T-helper 1 cell treated with Interleukin-12 subunit alpha and Interleukin-12 subunit beta and Interleukin-4 antibody, amounts not matched to agents 30 μg/mL and 1 μg/mL, for 36 hours (primary cell): ENCODE results near the gene PHEX.
"Not testable (repeated sequence)": the region's sequence is repeated elsewhere in the genome, so short reads cannot be mapped to it uniquely, and the experiment has no call there.

Source experiments
- H3K27ac Mint-ChIP-seq: one replicate; pipeline ENCODE4 v1.8.0; 2021; ENCODE audit warnings: mild to moderate bottlenecking, mixed read lengths
- H3K27me3 Mint-ChIP-seq: one replicate; pipeline ENCODE4 v1.8.0; 2021; ENCODE audit warnings: low read depth, mixed read lengths
- H3K36me3 Mint-ChIP-seq: one replicate; pipeline ENCODE4 v1.8.0; 2021; ENCODE audit warnings: low read depth, mixed read lengths
- H3K4me1 Mint-ChIP-seq: one replicate; pipeline ENCODE4 v1.8.0; 2021; ENCODE audit warnings: low read depth, mixed read lengths
- H3K4me3 Mint-ChIP-seq: one replicate; pipeline ENCODE4 v1.8.0; 2021; ENCODE audit warnings: mild to moderate bottlenecking, moderate library complexity, mixed read lengths
- H3K9me3 Mint-ChIP-seq: one replicate; pipeline ENCODE4 v1.8.0; 2021; ENCODE audit warnings: mixed read lengths

Gene PHEX

GRCh38 chrX:22246620-22247019 lies 214.5 kb downstream of the PHEX start:
- no peaks in the 10 kb centered on the region for H3K36me3 Mint-ChIP-seq
- H3K9me3 Mint-ChIP-seq, result no peaks in the 10 kb centered on the region
- no peak overlapping the region for H3K27ac Mint-ChIP-seq
- no peaks in the 10 kb centered on the region for H3K4me1 Mint-ChIP-seq
- H3K4me3 Mint-ChIP-seq, result no peak overlapping the region
- no peaks in the 10 kb centered on the region for H3K27me3 Mint-ChIP-seq

GRCh38 chrX:22247169-22247568 lies 215.0 kb downstream of the PHEX start:
- Mint-ChIP-seq H3K36me3 (no peaks in the 10 kb centered on the region), H3K9me3 (no peaks in the 10 kb centered on the region), H3K27me3 (no peaks in the 10 kb centered on the region), H3K27ac (no peak overlapping the region), H3K4me3 (no peak overlapping the region), H3K4me1 (no peaks in the 10 kb centered on the region)

DNA sequence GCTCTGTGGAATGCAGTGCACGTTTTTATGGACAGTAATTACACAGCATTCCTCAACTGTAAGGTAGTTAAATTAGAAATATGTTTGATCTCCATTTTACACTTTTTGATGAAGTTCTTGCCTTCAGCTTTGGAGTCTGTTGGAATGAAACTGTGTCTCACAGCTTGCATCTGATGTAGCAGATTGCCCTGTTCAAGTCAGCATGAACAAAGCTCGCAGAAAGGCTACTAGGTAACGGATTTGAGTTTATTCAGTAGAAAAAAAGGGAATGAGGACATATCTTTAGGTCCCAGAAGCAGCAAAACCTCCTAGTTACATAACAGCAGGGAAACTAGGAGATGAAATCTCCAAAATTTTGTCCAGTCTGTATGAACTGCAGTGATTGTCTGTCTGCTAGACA lies 216.3 kb downstream of the PHEX start:
- Mint-ChIP-seq H3K9me3 (no peaks in the 10 kb centered on the region), H3K36me3 (no peaks in the 10 kb centered on the region), H3K4me1 (no peaks in the 10 kb centered on the region), H3K4me3 (no peak overlapping the region), H3K27ac (no peak overlapping the region), H3K27me3 (no peaks in the 10 kb centered on the region)

- H3K27ac Mint-ChIP-seq, result no peak overlapping the region
- no peak overlapping the region for H3K4me3 Mint-ChIP-seq
- H3K27me3 Mint-ChIP-seq, result no peaks in the 10 kb centered on the region
- no peaks in the 10 kb centered on the region for H3K4me1 Mint-ChIP-seq
- no peaks in the 10 kb centered on the region for H3K36me3 Mint-ChIP-seq
- H3K9me3 Mint-ChIP-seq, result no peaks in the 10 kb centered on the region
Measured at GRCh38 chrX:22249371-22249770, 217.2 kb downstream of the PHEX start.

- Mint-ChIP-seq H3K4me1 (no peaks in the 10 kb centered on the region), H3K9me3 (no peaks in the 10 kb centered on the region), H3K4me3 (no peak overlapping the region), H3K27ac (no peak overlapping the region), H3K27me3 (no peaks in the 10 kb centered on the region), H3K36me3 (no peaks in the 10 kb centered on the region)
Measured at GRCh38 chrX:22268706-22269105, 236.6 kb downstream of the PHEX start.

GRCh38 chrX:22272613-22273012 lies 240.5 kb downstream of the PHEX start, which contains the start of gene CBLL2:
Gene CBLL2, plus strand, starts transcription at chrX:22272913. Its CDS starts 79 bp downstream, at chrX:22272992.
- Mint-ChIP-seq H3K9me3 (no peaks in the 10 kb centered on the region), H3K4me1 (no peaks in the 10 kb centered on the region), H3K27me3 (no peaks in the 10 kb centered on the region), H3K4me3 (no peak within 1 kb of the TSS), H3K27ac (no peak within 1 kb of the TSS), H3K36me3 (no peaks in the 10 kb centered on the region)

- no peak overlapping the region for H3K27ac Mint-ChIP-seq
- no peaks in the 10 kb centered on the region for H3K36me3 Mint-ChIP-seq
- H3K4me3 Mint-ChIP-seq, result no peak overlapping the region
- no peaks in the 10 kb centered on the region for H3K4me1 Mint-ChIP-seq
- H3K9me3 Mint-ChIP-seq, result no peaks in the 10 kb centered on the region
- no peaks in the 10 kb centered on the region for H3K27me3 Mint-ChIP-seq
Measured at GRCh38 chrX:22273714-22274317, 241.7 kb downstream of the PHEX start.

DNA sequence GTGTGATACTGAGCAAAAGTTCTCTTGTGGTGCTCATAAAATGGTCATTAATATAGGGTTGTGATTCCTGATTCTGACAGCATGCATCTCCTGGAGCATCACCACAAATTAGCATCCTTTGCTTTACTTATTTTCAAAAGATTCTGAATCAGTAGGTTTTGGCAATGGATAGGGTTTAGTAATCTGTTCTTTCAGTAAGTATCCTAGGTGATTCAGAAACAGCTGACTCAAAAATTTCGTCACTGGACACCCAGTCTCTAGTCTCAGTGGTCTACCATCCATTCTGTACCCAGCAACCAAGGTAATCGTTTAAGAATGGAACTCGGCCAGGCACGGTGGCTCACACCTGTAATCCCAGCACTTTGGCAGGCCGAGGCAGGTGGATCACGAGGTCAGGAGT lies 244.7 kb downstream of the PHEX start:
- no peak overlapping the region for H3K4me3 Mint-ChIP-seq
- H3K27me3 Mint-ChIP-seq, result no peaks in the 10 kb centered on the region
- H3K36me3 Mint-ChIP-seq, result no peaks in the 10 kb centered on the region
- H3K4me1 Mint-ChIP-seq, result no peaks in the 10 kb centered on the region
- no peak overlapping the region for H3K27ac Mint-ChIP-seq
- no peaks in the 10 kb centered on the region for H3K9me3 Mint-ChIP-seq

DNA sequence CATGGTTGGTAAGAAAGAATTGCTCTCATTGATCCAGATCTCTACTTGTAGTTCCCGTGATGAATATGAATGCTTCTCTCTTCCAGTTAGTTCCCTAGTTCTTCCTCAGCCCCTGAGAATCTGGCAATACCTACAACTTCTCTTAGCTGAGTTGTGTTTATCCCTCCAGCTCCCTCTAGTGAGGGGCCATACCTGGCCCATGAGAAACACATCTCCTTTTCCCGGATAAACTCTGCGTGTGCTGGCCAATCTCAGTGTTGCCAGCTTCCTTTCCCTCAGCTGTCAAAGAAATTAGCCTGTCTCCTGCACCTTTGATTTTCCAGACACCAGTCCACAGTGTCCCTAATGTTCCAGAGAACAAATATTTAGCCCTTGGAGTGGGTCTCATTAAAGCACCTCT lies 246.2 kb downstream of the PHEX start:
- H3K27ac Mint-ChIP-seq, result no peak overlapping the region
- no peaks in the 10 kb centered on the region for H3K27me3 Mint-ChIP-seq
- H3K9me3 Mint-ChIP-seq, result no peaks in the 10 kb centered on the region
- H3K36me3 Mint-ChIP-seq, result no peaks in the 10 kb centered on the region
- H3K4me1 Mint-ChIP-seq, result no peaks in the 10 kb centered on the region
- H3K4me3 Mint-ChIP-seq, result no peak overlapping the region

- not testable (repeated sequence) for H3K4me3 Mint-ChIP-seq, H3K4me1 Mint-ChIP-seq, H3K9me3 Mint-ChIP-seq, H3K27me3 Mint-ChIP-seq, H3K36me3 Mint-ChIP-seq, H3K27ac Mint-ChIP-seq
Measured at GRCh38 chrX:22289209-22289608, 257.1 kb downstream of the PHEX start.

DNA sequence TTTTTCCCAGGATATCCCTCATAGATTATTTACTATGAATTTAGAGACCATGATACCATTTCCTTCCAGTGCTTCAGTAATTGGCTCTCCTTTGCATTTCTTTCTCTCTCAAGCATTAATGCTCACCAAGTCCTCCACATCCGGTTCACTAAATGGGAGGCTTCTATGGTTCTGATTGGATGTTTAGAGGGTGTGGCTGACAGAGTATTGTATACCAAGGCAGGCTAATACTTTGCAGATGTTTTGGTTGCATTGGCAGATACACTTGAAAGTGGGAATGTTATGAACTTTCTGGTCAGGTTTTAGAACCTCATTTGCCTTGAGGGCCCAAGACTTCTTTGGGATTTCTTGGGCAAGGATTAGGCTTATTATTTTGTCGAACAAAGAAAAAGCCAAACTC lies 264.7 kb downstream of the PHEX start:
- no peaks in the 10 kb centered on the region for H3K4me1 Mint-ChIP-seq
- no peaks in the 10 kb centered on the region for H3K27me3 Mint-ChIP-seq
- H3K4me3 Mint-ChIP-seq, result no peak overlapping the region

DNA sequence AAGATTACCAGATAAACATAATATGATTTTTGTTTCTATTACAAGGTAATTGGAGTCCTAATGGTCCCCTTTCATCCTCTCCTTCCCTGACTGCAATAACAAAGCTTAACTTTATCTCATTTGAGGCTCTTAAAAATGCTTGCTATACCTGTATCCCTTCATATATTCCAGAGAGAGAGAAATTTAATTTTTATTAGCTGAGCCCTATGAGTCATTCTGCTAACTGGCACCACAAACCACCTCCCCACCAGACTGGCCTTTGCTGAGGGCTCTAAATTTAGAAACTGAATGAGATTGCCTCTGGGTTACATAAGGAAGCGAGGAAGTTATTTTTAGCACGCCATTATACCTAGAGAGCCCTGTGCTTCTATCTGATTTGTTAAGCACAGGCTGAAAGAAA lies 268.0 kb downstream of the PHEX start:
- H3K27me3 Mint-ChIP-seq, result no peaks in the 10 kb centered on the region
- no peaks in the 10 kb centered on the region for H3K36me3 Mint-ChIP-seq
- no peaks in the 10 kb centered on the region for H3K4me1 Mint-ChIP-seq
- H3K27ac Mint-ChIP-seq, result no peak overlapping the region
- no peaks in the 10 kb centered on the region for H3K9me3 Mint-ChIP-seq
- no peak overlapping the region for H3K4me3 Mint-ChIP-seq

More for the DNA sequence above, 264.7 kb downstream of the PHEX start:
- Mint-ChIP-seq H3K36me3 (no peaks in the 10 kb centered on the region), H3K9me3 (no peaks in the 10 kb centered on the region), H3K27ac (no peak overlapping the region)
